HAP-1 (cell line): ENCODE data around the gene CLCNKB.
"Not testable (repeated sequence)": the region's sequence is repeated elsewhere in the genome, so short reads cannot be mapped to it uniquely, and the experiment has no call there.

Experiments used
- DNase-seq, 2 experiments: peaks; one replicate each; pipeline ENCODE4 v3.0.0-alpha.2; 2016 to 2020; ENCODE audit warnings: low spot score in 2 of 2
- H3K27me3 ChIP-seq: fragments of 250-450 bp; sonication (Bioruptor Pico); 2 replicates; pipeline ENCODE4 v1.5.1; 2020; ENCODE audit warnings: low read depth, mild to moderate bottlenecking, moderate library complexity
- H3K36me3 ChIP-seq: fragments of 250-450 bp; sonication (Bioruptor Pico); replicated peaks from 2 replicates; pipeline ENCODE4 v1.5.1; 2020; ENCODE audit warnings: mild to moderate bottlenecking
- H3K4me1 ChIP-seq: fragments of 250-450 bp; sonication (Bioruptor Pico); 2 replicates; pipeline ENCODE4 v1.5.1; 2020; ENCODE audit warnings: mild to moderate bottlenecking
- H3K4me3 ChIP-seq: fragments of 250-450 bp; sonication (Bioruptor Pico); 2 replicates; pipeline ENCODE4 v1.5.1; 2020; ENCODE audit warnings: mild to moderate bottlenecking, moderate library complexity
- H3K9me3 ChIP-seq: fragments of 250-450 bp; sonication (Bioruptor Pico); 2 replicates; pipeline ENCODE4 v1.5.1; 2020; ENCODE audit warnings: mild to moderate bottlenecking, moderate library complexity
- in situ Hi-C: fragments of 300-500 bp; cut with MboI; formaldehyde crosslinking; loops from 3 replicates; pipeline ENCODE4 v1.14.3; 2020; ENCODE audit warnings: low sequenced_read_pairs, inconsistent platforms, mixed read lengths

The CLCNKB gene

GRCh38 chr1:16018749-16019643, 24.6 kb upstream of the CLCNKB start:
- DNase-seq, result no peak
- Histone ChIP-seq H3K9me3 (no peaks in the 10 kb centered on the region), H3K27me3 (peaks cover 10% of the 10 kb centered on the region), H3K36me3 (no peaks in the 10 kb centered on the region), H3K4me3 (no peak overlapping the region), H3K4me1 (peaks cover 3% of the 10 kb centered on the region)
- in situ Hi-C loops, result no loop called here

DNA sequence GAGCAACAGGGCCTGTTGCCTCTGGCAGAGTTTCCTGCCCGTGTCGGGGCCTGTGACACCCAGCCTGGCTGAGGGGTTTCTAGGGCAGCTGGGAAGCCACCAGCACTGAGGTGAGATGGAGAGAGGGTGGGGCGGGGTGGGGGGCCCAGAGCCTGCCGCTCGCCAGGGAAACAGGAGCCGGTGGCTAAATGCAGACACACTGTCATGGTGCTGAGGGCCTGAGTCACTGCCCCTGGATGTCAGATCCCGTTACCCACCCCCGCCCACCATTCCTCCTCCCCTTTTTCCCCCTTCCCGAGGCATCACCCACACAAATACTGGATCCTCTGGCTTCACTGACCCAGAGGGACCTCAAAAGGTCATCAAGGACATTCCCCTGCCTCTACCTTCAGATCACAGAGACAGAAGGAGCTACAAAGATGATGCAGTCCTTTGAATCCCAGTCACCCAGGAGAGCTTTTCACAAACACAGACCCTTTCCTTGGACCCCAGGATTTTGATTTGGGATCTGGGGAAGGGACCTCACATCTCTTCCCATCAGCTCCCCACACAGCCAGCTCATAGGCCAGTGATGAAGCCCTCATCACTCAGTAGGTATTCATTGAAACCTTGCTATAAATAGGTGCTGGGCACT, 23.8 kb upstream of the CLCNKB start:
- H3K36me3 ChIP-seq, result no peaks in the 10 kb centered on the region
- no peaks in the 10 kb centered on the region; the same call in 1 of the 2 replicates for H3K4me1 ChIP-seq
- H3K9me3 ChIP-seq, result no peaks in the 10 kb centered on the region
- DNase-seq, result no peak
- in situ Hi-C loops, result no loop called here
- H3K4me3 ChIP-seq, result no peak overlapping the region
- H3K27me3 ChIP-seq, result peaks cover 10% of the 10 kb centered on the region

DNA sequence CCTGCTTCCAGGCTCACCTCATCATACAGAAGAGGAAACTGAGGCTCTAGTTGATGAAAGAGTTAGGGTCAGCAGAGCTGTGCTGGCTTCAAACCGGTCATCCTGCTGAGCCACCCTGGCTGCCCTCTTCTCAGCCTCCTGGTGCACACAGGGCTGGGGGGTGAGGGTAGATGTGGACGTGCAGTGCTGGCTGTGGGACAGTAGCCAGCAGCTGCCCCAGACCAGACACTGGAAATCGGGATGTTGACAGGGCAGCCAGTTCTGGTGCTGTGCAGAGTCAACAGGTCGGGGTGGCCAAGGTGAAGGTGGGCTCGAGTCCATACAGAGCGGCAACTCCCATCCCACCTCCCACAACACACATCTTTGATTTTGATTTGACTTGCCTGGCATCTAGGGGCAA, 23.3 kb upstream of the CLCNKB start:
- in situ Hi-C loops, result no loop called here
- DNase-seq, result no peak
- H3K36me3 ChIP-seq, result no peaks in the 10 kb centered on the region
- no peak overlapping the region for H3K4me3 ChIP-seq
- H3K9me3 ChIP-seq, result no peaks in the 10 kb centered on the region
- H3K4me1 ChIP-seq, result no peaks in the 10 kb centered on the region
- peaks cover 10% of the 10 kb centered on the region for H3K27me3 ChIP-seq

DNA sequence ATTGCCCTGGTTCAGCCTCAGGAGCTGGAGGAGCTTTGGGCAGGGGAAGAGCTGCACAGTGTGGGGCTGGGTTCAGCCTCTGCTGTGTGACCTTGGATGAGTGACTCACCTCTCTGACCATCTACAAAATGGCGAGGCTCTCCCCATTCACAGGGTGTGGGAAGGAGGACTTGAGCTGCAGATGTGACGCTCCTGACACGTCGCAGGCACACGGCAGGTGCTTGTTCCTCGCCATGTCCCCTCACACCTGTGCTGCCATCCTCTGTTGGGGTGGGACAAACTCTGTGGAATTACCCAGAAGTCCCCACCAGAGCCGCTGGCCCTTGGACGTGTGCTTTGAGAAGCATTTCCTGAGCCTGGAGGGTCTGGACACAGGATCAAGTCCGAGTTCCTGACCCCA, 22.7 kb upstream of the CLCNKB start:
- H3K4me3 ChIP-seq, H3K4me1 ChIP-seq, H3K9me3 ChIP-seq, DNase-seq, H3K27me3 ChIP-seq, in situ Hi-C loops, H3K36me3 ChIP-seq: not testable (repeated sequence)

DNA sequence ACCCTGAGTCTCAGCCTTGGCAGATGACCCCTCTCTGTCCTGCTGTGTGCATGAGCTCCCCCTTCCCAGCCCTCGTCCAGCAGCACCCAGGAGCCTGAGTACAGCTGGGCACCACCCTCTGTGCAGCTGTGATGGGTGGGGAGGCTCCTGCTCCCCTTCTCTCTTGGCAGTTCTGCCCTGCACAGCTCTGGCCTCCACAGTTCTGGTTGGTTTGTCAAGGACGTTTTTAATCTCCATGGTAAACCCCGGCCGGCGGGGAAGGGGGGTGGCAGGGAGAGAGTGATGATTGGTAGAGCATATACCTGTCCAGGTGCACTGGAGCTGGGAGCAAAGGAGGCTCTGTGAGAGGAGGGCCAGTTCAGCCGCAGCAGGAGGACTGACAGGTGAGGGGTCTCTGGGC, 21.9 kb upstream of the CLCNKB start, which contains the start of gene CLCNKA:
Gene CLCNKA (plus strand): TSS at position 356 of the 400 bp plus-strand sequence. CDS start 584 bp downstream, outside the sequence.
- no peaks in the 10 kb centered on the region for H3K36me3 ChIP-seq
- no peaks in the 10 kb centered on the region for H3K4me1 ChIP-seq
- H3K4me3 ChIP-seq, result no peak within 1 kb of the TSS
- DNase-seq, result no peak
- H3K27me3 ChIP-seq, result peaks cover 10% of the 10 kb centered on the region
- in situ Hi-C loops, result no loop called here
- no peaks in the 10 kb centered on the region for H3K9me3 ChIP-seq

DNA sequence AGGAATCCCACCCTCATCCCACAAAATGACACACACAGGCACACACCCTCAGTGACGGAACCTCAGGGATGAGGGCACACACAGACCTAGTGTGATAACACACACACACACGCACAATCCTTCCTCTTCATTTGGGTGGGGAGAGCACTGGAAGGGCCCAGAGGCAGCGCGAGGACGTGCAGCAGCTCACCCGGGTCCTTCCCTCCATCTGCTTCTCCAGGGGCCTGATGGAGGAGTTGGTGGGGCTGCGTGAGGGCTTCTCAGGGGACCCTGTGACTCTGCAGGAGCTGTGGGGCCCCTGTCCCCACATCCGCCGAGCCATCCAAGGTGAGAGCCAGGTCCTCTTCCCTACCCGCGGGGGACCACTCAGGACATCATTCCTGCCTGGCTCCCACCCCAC, 21.2 kb upstream of the CLCNKB start:
- no peaks in the 10 kb centered on the region for H3K9me3 ChIP-seq
- no peak for DNase-seq
- H3K4me3 ChIP-seq, result no peak overlapping the region
- in situ Hi-C loops, result no loop called here
- H3K36me3 ChIP-seq, result no peaks in the 10 kb centered on the region
- H3K27me3 ChIP-seq, result peaks cover 10% of the 10 kb centered on the region
- peaks cover 2% of the 10 kb centered on the region; the same call in 1 of the 2 replicates for H3K4me1 ChIP-seq

GRCh38 chr1:16023050-16023653, 20.4 kb upstream of the CLCNKB start:
- DNase-seq, result no peak
- Histone ChIP-seq H3K36me3 (no peaks in the 10 kb centered on the region), H3K27me3 (peaks cover 10% of the 10 kb centered on the region), H3K9me3 (no peaks in the 10 kb centered on the region), H3K4me3 (no peak overlapping the region), H3K4me1 (peaks cover 2% of the 10 kb centered on the region; the same call in 1 of the 2 replicates)
- in situ Hi-C loops, result no loop called here

GRCh38 chr1:16026302-16026701, 17.3 kb upstream of the CLCNKB start:
- H3K27me3 ChIP-seq, H3K4me3 ChIP-seq, in situ Hi-C loops, DNase-seq, H3K36me3 ChIP-seq, H3K9me3 ChIP-seq, H3K4me1 ChIP-seq: not testable (repeated sequence)

- Histone ChIP-seq H3K4me3 (no peak overlapping the region), H3K4me1 (peaks cover 2% of the 10 kb centered on the region; the same call in 1 of the 2 replicates), H3K9me3 (no peaks in the 10 kb centered on the region), H3K36me3 (no peaks in the 10 kb centered on the region), H3K27me3 (peaks cover 7% of the 10 kb centered on the region)
- peak; percentile 57 to 91 for DNase-seq
- in situ Hi-C loops, result no loop called here
Observed at GRCh38 chr1:16026723-16027484, 16.7 kb upstream of the CLCNKB start.

DNA sequence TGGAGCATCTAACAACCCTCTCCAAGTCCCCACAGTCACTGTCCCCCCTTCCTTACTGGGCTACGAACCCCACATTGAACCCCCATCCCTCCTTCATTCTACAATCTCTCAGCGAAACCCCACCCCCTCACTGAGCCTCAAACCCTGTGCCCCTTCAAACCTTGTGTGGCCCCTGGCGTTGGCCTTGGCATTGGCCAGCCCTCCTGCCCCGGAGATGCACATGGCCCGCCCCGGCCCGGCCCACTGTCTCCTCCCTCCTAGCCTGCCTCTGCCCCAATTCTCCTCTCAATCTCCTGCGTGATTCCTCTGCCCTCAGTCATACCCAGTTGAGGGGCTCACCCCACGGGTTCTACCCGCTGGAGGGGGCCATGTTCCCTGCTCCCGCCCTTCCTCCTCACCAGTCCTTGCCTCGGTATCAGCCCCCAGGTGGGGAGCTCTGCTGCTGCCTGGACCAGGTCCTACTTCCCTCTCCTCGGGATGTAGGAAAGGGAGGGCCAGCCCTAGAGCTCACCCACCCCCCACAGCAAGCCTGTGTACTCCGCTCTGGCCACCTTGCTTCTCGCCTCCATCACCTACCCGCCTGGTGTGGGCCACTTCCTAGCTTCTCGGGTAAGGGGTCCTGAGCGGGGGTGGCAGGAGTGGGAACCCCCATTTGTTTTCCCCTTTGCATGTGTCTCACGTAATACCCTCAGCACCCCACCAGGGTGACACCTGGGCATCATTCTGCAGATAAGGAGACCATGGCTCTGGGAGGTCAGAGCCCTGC, 15.2 kb upstream of the CLCNKB start:
- H3K36me3 ChIP-seq, result no peaks in the 10 kb centered on the region
- in situ Hi-C loops, result no loop called here
- no peaks in the 10 kb centered on the region for H3K9me3 ChIP-seq
- H3K4me3 ChIP-seq, result no peak overlapping the region
- peaks cover 4% of the 10 kb centered on the region; the same call in 1 of the 2 replicates for H3K27me3 ChIP-seq
- H3K4me1 ChIP-seq, result peaks cover 2% of the 10 kb centered on the region; the same call in 1 of the 2 replicates
- no peak for DNase-seq

DNA sequence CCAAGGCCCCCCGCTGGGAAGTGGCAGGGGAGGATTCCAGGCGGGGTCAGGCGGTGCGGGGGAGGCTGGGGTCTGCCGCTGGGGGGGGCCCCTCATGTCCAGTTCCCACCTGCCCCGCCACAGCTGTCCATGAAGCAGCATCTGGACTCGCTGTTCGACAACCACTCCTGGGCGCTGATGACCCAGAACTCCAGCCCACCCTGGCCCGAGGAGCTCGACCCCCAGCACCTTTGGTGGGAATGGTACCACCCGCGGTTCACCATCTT, 14.6 kb upstream of the CLCNKB start:
- H3K27me3 ChIP-seq, in situ Hi-C loops, DNase-seq, H3K4me3 ChIP-seq, H3K9me3 ChIP-seq, H3K36me3 ChIP-seq, H3K4me1 ChIP-seq: not testable (repeated sequence)

DNA sequence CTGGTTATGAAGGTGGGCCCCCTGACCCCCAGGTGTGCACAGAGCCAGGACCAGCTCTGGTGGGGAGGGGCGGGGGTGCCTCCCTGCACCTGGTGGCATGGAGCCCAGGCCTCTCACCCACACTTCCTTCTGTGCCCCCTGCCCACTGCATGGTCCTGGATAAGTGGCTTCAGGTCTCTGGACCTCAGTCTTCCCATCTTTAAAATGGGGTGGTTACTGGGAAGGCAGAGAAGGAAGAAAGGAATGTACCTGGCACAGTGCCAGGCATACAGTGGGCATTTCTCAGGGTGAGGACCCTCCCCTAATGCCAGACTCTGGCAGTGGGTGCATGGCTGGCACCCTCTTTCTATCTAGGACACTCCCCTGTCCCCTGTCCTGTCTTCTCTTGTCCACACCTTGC, 14.3 kb upstream of the CLCNKB start:
- no peaks in the 10 kb centered on the region for H3K27me3 ChIP-seq
- H3K4me3 ChIP-seq, result no peak overlapping the region
- peaks cover 2% of the 10 kb centered on the region; the same call in 1 of the 2 replicates for H3K4me1 ChIP-seq
- in situ Hi-C loops, result no loop called here
- no peaks in the 10 kb centered on the region for H3K9me3 ChIP-seq
- no peaks in the 10 kb centered on the region for H3K36me3 ChIP-seq
- DNase-seq, result no peak

- DNase-seq, result no peak
- Histone ChIP-seq H3K4me1 (peaks cover 2% of the 10 kb centered on the region; the same call in 1 of the 2 replicates), H3K27me3 (no peaks in the 10 kb centered on the region), H3K4me3 (no peak overlapping the region), H3K9me3 (no peaks in the 10 kb centered on the region), H3K36me3 (no peaks in the 10 kb centered on the region)
- in situ Hi-C loops, result no loop called here
Observed at GRCh38 chr1:16031551-16031950, 12.0 kb upstream of the CLCNKB start.
